ENCODE data around the gene ABHD17C.

The ABHD17C gene

DNA sequence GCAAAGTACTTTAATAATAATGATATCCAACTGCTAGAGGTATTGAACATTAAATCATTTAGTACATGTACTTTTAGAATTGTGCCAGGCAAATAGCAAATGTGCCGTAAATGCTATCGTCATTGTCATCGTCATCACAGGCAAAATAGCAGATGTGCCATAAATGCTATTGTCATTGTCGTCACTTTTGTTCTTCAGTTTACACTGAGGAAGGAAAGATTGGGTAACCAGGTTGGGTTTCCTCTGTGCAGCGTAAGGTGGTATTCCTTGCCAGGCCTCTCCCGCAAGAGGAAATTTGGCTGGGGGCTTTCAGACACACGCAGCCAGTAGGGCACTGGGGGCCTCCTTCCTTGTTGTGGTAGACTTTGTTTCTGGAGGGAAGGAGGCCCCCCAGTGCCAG, 26.4 kb downstream of the ABHD17C start:
- no peak overlapping the region for H3K27ac ChIP-seq

GRCh38 chr15:80722811-80723210, 27.7 kb downstream of the ABHD17C start:
- Histone ChIP-seq H3K4me3 (no peak overlapping the region), H3K27ac (no peak overlapping the region)

More for the DNA sequence above, 26.4 kb downstream of the ABHD17C start:
- no peak overlapping the region for H3K4me3 ChIP-seq

GRCh38 chr15:80727196-80727595, 32.1 kb downstream of the ABHD17C start:
- no peak overlapping the region for H3K4me3 ChIP-seq
- no peak overlapping the region for H3K27ac ChIP-seq

DNA sequence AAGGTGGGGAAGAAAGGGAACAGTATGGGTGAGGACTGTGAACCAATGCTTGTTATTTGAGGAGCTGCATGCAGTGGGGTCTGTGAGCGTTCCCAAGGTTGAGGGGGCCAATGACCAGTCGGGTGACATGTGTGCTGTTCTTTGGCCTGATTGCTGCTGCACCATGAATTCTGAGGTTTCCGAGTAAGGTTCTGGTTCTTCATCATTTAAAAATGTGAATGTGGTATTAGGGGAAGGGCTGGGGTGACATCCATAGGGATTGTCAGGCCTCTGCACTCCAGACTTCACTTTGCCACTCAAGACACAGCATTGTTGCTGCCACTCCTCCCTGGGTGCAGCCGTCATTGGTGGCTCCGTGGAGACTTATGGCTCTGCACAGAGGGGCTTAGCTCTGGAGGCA, 32.5 kb downstream of the ABHD17C start:
- Histone ChIP-seq H3K27ac (no peak overlapping the region), H3K4me3 (no peak overlapping the region)

DNA sequence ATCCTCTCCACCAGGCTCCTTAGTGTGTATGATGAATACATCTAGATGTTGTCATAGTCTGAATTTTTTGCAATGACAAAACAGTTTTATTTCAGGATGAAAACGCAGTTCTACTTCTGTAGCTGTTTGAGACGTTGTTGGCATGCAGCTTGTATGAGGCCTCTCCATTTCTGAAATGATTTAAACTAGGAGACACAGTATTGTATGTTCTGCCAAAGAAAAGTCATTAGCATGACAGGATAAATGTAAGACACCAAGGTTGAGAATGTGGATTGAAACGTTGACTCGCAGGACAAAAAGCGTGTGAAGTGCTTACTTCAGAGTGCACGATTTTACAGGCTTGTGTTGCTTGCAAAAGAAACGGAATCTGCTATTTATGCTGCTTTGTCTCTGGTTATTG, 35.3 kb downstream of the ABHD17C start:
- Histone ChIP-seq H3K4me3 (no peak overlapping the region), H3K27ac (no peak overlapping the region)

DNA sequence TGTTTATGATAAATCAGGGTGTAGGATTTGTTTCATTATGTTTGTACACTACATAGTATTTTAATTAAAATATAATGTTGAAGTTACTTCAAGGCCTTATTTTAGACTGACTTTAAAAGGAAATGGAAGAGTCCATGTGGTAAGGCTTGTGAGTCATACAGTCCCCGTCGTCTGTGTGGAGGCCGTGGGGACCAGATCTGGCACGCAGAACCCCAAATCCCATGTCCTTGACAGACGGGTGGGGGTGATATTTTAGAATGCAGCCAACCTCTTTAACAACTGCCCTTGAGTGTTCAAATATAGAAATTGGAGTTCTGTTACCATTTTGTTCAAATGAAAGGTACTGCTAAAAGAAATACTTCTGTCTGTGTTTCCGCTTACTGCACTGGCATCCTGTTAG, 35.8 kb downstream of the ABHD17C start:
- H3K4me3 ChIP-seq = no peak overlapping the region
- H3K27ac ChIP-seq = no peak overlapping the region

- Histone ChIP-seq H3K27ac (no peak overlapping the region), H3K4me3 (no peak overlapping the region)
Observed at GRCh38 chr15:80732167-80732566, 37.1 kb downstream of the ABHD17C start.

- no peak overlapping the region for H3K4me3 ChIP-seq
- H3K27ac ChIP-seq = no peak overlapping the region
Observed at GRCh38 chr15:80732818-80733217, 37.7 kb downstream of the ABHD17C start.

DNA sequence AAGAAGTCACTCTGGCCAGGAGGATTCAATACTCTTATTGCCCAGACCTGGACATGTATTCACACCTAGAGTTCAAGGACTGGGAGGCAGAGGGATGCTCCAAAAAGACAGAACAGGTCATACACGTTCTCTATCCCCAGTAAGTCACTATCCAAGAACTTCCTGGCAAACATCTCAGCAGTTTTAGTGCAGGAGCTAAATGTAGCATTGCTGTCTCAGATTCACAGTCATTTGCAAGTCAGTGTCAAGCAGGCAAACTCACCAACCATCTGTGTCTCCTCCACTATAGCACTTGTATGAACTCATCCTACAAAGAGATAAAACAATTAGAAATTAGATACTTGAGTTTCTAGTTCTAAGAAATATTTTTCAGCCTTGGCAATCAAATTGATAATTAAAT, 38.4 kb downstream of the ABHD17C start:
- H3K4me3 ChIP-seq = no peak overlapping the region
- H3K27ac ChIP-seq = no peak overlapping the region

DNA sequence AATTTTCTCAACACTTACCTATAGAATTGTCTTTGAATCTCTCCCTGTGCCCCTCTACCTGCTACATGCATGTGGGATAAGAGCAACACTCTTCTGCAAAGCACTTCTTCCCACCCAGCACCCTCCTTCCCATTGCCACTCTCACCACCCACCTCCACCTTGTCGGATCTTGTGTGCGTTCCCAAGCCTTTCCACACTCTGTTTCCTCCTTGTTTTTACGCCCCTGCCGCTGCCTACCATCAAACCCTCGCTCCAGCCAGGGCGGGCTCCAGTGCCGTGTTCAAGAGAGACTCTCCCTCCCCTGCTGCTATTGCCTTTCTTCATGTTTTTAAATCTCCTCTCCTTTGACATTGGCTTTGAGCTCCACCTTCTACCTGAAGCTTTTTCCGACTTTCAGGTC, 40.2 kb downstream of the ABHD17C start:
- no peak overlapping the region for H3K27ac ChIP-seq
- H3K4me3 ChIP-seq = no peak overlapping the region

DNA sequence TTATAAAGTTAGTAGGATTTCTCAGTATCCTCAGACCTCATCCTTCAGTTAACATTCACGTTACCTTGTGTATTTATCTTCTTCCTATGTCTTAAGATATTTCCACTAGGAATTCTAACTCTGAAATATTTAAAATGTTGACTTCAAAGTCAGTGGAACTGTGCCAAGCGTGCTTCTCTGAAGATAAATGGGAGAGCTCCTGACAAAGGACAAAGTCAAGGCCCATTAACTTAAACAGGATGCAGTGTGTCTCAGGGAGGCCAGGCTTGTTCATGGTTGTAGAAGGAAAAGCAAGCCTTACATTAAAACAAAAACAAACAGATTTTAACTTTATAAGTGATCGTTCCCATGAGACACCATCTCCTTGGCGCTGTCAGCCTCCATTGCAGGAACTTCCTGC, 41.5 kb downstream of the ABHD17C start:
- no peak overlapping the region for H3K27ac ChIP-seq
- no peak overlapping the region for H3K4me3 ChIP-seq

- Histone ChIP-seq H3K4me3 (no peak overlapping the region), H3K27ac (no peak overlapping the region)
Observed at GRCh38 chr15:80739919-80740318, 44.8 kb downstream of the ABHD17C start.

- Histone ChIP-seq H3K4me3 (no peak overlapping the region), H3K27ac (no peak overlapping the region)
Observed at GRCh38 chr15:80742081-80742480, 47.0 kb downstream of the ABHD17C start.

DNA sequence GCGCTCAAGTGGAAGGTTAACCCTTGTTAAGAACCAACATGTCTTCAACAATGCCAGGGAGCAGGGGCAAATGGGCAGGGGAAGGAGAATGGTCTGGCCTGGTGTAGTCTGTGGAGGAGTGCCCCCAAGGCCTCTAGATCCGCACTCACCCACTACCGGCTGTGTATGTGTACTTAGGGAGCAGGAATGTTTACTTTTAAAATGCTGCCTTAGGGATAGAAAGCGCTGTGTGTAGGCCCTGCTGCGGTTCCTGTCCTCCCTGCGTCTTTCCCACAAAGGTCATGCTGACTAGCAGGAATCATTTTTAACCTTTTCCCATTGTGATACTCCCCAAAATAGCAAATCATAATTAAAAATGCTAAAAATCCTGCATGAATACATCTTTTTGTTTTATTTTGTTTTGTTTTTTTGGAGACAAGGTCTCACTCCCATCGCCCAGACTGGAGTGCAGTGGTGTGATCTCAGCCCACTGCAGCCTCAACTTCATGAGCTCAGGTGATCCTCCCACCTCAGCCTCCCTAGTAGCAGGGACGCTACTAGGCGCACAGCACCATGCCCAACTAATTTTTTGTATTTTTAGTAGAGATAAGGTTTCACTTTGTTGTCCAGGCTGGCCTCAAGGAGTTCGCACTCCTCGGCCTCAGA, 48.2 kb downstream of the ABHD17C start:
- Histone ChIP-seq H3K27ac (no peak overlapping the region), H3K4me3 (no peak overlapping the region)

- Histone ChIP-seq H3K4me3 (no peak overlapping the region), H3K27ac (peak overlapping the region in 1 of 21 experiments; percentile 14)
Observed at GRCh38 chr15:80744415-80744814, 49.3 kb downstream of the ABHD17C start.

- peak overlapping the region in 2 of 21 experiments; percentile 8 to 14 for H3K27ac ChIP-seq
Observed at GRCh38 chr15:80744826-80745225, 49.7 kb downstream of the ABHD17C start.

GRCh38 chr15:80745888-80746287, 50.8 kb downstream of the ABHD17C start:
- Histone ChIP-seq H3K27ac (no peak overlapping the region), H3K4me3 (no peak overlapping the region)

More at GRCh38 chr15:80744826-80745225, 49.7 kb downstream of the ABHD17C start:
- no peak overlapping the region for H3K4me3 ChIP-seq

GRCh38 chr15:80747317-80748053, 52.4 kb downstream of the ABHD17C start:
- Histone ChIP-seq H3K4me3 (no peak overlapping the region), H3K27ac (no peak overlapping the region)

DNA sequence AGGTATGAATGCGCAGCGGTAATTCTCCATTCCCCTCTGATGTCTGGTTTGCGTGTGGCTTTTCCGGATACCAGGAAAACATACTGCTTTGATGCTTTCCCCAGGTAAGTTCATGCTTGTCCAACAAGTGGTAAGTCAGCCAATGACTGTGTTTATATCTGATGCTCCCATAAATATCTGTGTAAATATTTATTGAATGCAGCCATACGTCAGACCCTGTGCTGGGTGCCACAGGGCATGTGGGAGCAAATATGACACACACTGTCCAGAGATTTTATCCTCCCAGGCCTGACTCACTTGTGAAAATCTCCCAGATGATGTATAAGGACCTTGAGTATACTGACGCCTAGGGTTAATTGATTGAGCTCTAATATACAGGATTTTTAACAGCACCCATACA, 54.5 kb downstream of the ABHD17C start:
- H3K27ac ChIP-seq = no peak overlapping the region
- no peak overlapping the region for H3K4me3 ChIP-seq

DNA sequence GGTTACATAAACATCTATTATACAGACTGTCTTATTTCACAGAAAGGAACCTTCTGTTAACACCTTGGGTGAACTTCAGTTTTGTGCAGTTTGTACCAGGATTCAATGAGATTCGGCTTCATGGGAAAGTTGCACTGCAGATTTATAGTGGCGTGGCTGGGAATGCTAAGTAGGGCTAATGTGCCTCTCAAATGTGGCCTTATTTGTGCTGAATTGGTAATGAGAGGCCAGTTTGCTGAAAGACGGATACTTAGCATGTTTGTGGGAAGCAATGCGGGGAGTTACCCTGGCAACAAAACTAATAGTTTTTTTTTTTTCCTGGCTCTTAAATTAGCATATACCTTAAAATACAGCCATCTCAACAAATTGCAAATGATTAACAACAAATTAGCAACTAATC, 55.5 kb downstream of the ABHD17C start:
- no peak overlapping the region for H3K27ac ChIP-seq
- no peak overlapping the region for H3K4me3 ChIP-seq

DNA sequence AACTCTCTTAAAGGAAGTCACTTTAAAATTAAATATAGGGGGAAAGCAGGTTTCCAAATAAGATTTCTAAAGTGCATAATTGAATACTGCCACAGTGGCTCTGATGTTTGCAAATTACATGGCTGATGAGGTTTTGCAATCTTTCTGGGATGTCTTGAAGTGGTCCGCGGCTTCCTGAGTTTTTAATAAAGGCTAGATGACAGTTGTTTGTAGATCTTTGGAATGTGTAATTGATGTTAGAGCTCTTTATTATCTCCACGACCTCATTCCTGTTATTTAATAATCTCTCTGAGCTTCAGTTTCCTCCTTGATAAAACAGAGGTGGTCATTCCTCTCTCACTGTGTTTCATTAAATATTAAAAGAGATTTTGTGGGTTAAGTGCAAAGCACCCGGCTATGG, 57.1 kb downstream of the ABHD17C start:
- H3K27ac ChIP-seq = no peak overlapping the region
- H3K4me3 ChIP-seq = no peak overlapping the region

GRCh38 chr15:80753161-80753560, 58.1 kb downstream of the ABHD17C start:
- H3K4me3 ChIP-seq = no peak overlapping the region

More at GRCh38 chr15:80753161-80753560, 58.1 kb downstream of the ABHD17C start:
- H3K27ac ChIP-seq = no peak overlapping the region

Measured in skin epidermis (tissue), 12 donors.